Right cardiac atrium (tissue), 5 donors: ENCODE measurements around the gene ATP13A2. TPM values are rescaled to one million over a fixed set of nuclear protein-coding genes. Genes with fewer than 3 reads are reported as not detected.
"Not testable (repeated sequence)": the region's sequence is repeated elsewhere in the genome, so short reads cannot be mapped to it uniquely, and the experiment has no call there.

Experiments used
- ATAC-seq, 2 donors: fragments of 200-7000 bp; cut with Tn5 transposase; one replicate each; pipeline versions ENCODE4 v1.8.0 to v1.9.1; 2020; ENCODE audit warnings: moderate library complexity in 2 of 2, mild to moderate bottlenecking in 1 of 2
- DNase-seq, 3 donors: peaks; one replicate each; pipeline ENCODE4 v3.0.0-alpha.2; 2020
- H3K27ac ChIP-seq: one replicate; pipeline ENCODE4 v1.5.1; 2013; ENCODE audit warnings: mild to moderate bottlenecking, low read length, control low read depth, moderate library complexity
- H3K27me3 ChIP-seq: one replicate; pipeline ENCODE4 v1.6.1; 2013; ENCODE audit not compliant: control insufficient read depth, insufficient read depth
- H3K4me1 ChIP-seq: one replicate; pipeline ENCODE4 v1.6.1; 2013; ENCODE audit warnings: low read length; ENCODE audit not compliant: control insufficient read depth, insufficient read depth
- H3K4me3 ChIP-seq: one replicate; pipeline ENCODE4 v1.5.1; 2013; ENCODE audit warnings: low read length, control low read depth
- H3K9me3 ChIP-seq: one replicate; pipeline ENCODE4 v1.6.1; 2013; ENCODE audit warnings: low read length; ENCODE audit not compliant: control insufficient read depth
- WGBS: extraction: QIAGEN DNeasy Blood & Tissue Kit; methylation state at CpG from one replicate; pipeline ENCODE4 v1.1.7; 2013; 5-methylcytosine and 5-hydroxymethylcytosine counted together
- intact Hi-C, 4 donors: fragments of 100-400 bp; cut with DNase I; formaldehyde crosslinking; loops; one replicate each; pipeline versions ENCODE4 v1.11.0 to v1.14.0; 2022 to 2023
- polyA plus RNA-seq: library from polyadenylated mRNA; stranded (reverse); fragments of 200-250 nt; gene quantifications from one replicate; pipeline ENCODE4 v1.2.3, GENCODE V29; 2013
- total RNA-seq, 4 donors: library from RNA; stranded (reverse); fragmentation: NEBNext Ultra II Directional; extraction: Animal tissue kit (Norgen Biotek cat#: 25700); gene quantifications; one replicate each; pipeline ENCODE4 v1.2.1, GENCODE V29; 2021
- donor health status: healthy with polysubstance abuse.
- donor health status: DM: no; HTN: yes; CAD: no.
- donor health status: DM: no; HTN: no; CAD: no.
- donor health status: DM: no; HTN: yes; CAD: no; lungs with severe emphysema.
- donor health status: DM: yes; HTN: yes; CAD: no.

Gene ATP13A2
- total and polyA plus RNA-seq, 5 donors, result 10.3 to 15.1 (median 14.0) TPM

DNA sequence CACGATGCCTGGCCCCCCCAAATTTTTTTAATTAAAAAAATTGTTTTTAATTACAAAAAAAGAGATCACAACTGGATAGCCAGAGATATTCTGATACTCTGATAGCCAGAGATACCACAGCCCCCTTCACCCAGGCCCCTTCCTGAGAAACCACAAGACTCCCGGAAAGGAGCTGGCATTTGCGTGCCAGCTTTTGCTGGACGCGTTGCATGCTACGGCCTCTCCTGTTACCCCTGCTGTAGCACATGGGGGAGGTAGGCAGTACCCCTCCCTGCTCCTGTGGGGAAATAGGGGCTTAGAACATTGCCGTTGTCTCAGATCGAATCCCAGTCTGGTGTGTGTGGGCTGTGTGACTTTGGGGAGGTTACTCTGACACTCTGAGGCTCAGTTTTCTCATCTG, 54.0 kb downstream of the ATP13A2 start:
- Histone ChIP-seq H3K27me3 (no peaks in the 10 kb centered on the region), H3K4me3 (no peak overlapping the region), H3K9me3 (no peaks in the 10 kb centered on the region), H3K27ac (no peak overlapping the region), H3K4me1 (no peaks in the 10 kb centered on the region)
- WGBS, result 87% methylated on average over 8 of the region's 8 CpGs
- peak in 1 of 3 donors; percentile 26 for DNase-seq
- ATAC-seq, result no peak
- intact Hi-C loops, result loop anchor here in 1 of 4 donors (5.0 kb wide), 1 partner anchor 90 kb away; no protein-coding TSS in a partner anchor

DNA sequence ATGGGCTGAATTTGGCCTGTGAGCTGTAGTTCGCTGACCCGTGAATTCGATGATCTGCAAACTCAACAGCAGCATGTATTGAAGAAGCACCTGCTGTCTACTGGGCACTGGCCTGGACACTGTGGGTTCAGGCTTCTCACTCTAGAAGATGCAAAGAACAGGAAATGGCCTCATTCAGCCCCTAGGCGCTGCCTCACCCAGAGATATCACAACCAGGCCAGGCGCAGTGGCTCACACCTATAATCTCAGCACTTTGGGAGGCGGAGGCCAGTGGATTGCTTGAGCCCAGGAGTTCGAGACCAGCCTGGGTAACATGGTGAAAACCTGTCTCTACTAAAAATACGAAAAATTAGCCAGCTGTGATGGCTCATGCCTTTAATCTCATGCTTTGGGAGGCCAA, 55.0 kb downstream of the ATP13A2 start:
- Histone ChIP-seq H3K27me3 (no peaks in the 10 kb centered on the region), H3K9me3 (no peaks in the 10 kb centered on the region), H3K27ac (no peak overlapping the region), H3K4me3 (no peak overlapping the region), H3K4me1 (no peaks in the 10 kb centered on the region)
- ATAC-seq, result no peak
- WGBS, result 91% methylated on average over 8 of the region's 8 CpGs
- intact Hi-C loops, result loop anchor here in 1 of 4 donors (5.0 kb wide), 1 partner anchor 91 kb away; no protein-coding TSS in a partner anchor
- peak in 1 of 3 donors; percentile 20 for DNase-seq

DNA sequence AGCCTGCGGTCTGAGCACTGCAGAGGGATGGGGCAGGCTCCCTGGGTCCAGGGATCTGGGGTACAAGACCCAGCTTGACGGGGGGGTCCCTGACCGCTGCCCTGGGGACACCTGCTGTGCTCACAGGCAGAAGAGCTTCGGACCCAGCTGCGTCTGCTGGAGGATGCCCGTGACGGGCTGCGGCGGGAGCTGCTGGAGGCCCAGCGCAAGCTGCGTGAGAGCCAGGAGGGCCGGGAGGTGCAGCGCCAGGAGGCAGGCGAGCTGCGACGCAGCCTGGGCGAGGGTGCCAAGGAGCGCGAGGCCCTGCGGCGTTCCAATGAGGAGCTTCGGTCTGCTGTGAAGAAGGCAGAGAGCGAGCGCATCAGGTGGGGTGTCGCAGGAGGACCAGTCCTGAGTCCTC, 56.5 kb downstream of the ATP13A2 start:
- peak in 1 of 3 donors; percentile 48 for DNase-seq
- H3K27ac ChIP-seq, result no peak overlapping the region
- H3K27me3 ChIP-seq, result no peaks in the 10 kb centered on the region
- H3K9me3 ChIP-seq, result no peaks in the 10 kb centered on the region
- H3K4me1 ChIP-seq, result no peaks in the 10 kb centered on the region
- WGBS, result 96% methylated on average over 25 of the region's 25 CpGs
- ATAC-seq, result no peak
- intact Hi-C loops, result loop anchor here in 1 of 4 donors (5.0 kb wide), 1 partner anchor 92 kb away; no protein-coding TSS in a partner anchor
- no peak overlapping the region for H3K4me3 ChIP-seq

DNA sequence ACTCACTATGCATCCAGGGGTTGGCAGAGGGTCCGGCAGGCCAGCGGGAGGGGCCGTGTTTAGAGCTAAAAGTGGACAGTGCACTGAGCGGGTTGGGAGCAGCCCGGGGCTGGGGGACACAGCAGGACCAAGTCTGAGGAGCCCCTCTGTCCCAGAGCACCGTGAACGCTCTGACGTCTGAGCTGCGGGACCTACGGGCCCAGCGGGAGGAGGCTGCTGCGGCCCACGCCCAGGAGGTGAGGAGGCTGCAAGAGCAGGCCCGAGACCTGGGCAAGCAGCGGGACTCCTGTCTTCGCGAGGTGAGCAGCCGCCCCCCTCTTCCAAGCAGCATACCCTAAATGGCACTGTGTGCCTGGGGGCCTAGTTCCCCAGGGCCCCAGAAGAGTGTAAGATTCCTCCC, 57.1 kb downstream of the ATP13A2 start:
- peak in 1 of 3 donors; percentile 24 for DNase-seq
- Histone ChIP-seq H3K9me3 (no peaks in the 10 kb centered on the region), H3K4me1 (no peaks in the 10 kb centered on the region), H3K27me3 (no peaks in the 10 kb centered on the region), H3K4me3 (no peak overlapping the region), H3K27ac (no peak overlapping the region)
- WGBS, result 96% methylated on average over 18 of the region's 18 CpGs
- ATAC-seq, result no peak
- intact Hi-C loops, result loop anchor here in 3 of 4 donors (5.0 kb wide), 1 partner anchor 93 kb away; no protein-coding TSS in a partner anchor

DNA sequence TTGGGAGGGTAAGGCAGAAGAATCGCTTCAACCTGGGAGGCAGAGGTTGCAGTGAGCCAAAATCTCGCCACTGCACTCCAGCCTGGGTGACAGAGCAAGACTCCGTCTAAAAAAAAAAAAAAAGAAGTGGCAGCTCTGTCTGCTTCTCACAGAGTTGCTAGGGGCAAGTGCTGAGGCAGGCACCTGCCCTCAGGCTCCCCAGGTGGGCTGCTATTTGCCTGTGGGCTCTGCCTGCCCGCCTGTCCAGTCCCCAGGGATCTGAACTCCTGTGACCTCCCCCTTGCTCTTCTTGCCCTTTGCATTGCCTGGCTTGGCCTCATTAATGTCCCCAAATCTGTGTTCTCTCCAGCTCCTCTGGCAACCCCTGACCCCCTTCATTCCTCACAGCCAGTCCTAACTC, 59.4 kb downstream of the ATP13A2 start:
- not testable (repeated sequence) for DNase-seq, H3K27ac ChIP-seq, ATAC-seq, H3K4me3 ChIP-seq, H3K27me3 ChIP-seq, H3K9me3 ChIP-seq, H3K4me1 ChIP-seq
- WGBS, result 95% methylated on average over 4 of the region's 4 CpGs
- intact Hi-C loops, result loop anchor here in 3 of 4 donors (5.0 kb wide), 1 partner anchor 95 kb away; no protein-coding TSS in a partner anchor

DNA sequence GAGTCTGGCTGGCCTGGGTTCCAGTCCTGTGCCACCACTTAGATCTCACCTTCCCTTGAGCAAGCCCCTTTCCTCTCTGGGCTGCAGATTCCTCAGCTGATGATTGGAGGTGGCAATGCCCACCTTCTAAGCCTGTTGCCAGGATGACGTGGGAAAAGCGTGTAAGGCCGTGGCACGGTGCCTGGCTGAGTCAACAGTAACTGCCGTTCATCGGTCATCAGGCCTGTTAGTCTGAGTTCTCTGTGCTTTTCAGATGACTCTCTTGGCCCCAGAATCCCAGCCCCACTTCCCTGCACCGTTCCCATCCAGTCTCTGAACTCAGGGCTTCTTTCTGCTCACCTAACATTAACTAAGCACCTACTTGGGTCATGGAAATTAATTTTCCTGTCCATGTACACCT, 62.7 kb downstream of the ATP13A2 start:
- not testable (repeated sequence) for ATAC-seq, H3K27me3 ChIP-seq, H3K4me3 ChIP-seq, H3K27ac ChIP-seq, H3K9me3 ChIP-seq, H3K4me1 ChIP-seq
- WGBS, result 62% methylated on average over 7 of the region's 7 CpGs
- DNase-seq, result peak in 1 of 3 donors; percentile 17
- intact Hi-C loops, result loop anchor here in 2 of 4 donors (5.0 kb wide), 1 partner anchor 327 kb away; no protein-coding TSS in a partner anchor

DNA sequence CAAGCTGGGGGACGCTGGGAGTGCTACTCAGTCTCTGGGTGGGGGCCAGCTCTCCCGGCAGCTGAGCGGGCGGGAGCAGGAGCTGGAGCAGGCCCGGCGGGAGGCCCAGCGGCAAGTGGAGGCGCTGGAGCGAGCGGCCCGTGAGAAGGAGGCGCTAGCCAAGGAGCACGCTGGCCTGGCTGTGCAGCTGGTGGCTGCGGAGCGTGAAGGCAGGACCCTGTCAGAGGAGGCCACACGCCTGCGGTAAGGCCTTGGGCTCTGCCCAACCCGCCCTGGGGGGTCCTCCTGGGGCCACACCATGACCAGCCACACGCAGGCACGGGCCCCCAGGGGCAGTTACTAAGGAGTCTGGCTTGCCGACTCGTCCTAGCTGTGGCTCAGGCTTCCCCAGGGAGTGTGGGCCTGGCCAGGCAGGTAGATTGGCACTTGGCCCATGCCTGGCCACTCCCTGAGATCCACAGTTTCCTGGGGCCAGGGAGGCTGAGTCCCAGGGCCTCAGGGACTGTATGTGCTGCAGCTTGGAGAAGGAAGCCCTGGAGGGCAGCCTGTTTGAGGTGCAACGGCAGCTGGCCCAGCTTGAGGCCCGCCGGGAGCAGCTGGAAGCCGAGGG, 63.3 kb downstream of the ATP13A2 start:
- not testable (repeated sequence) for H3K4me3 ChIP-seq, H3K9me3 ChIP-seq, H3K27ac ChIP-seq, H3K4me1 ChIP-seq, H3K27me3 ChIP-seq
- DNase-seq, result peak in 1 of 3 donors; percentile 38
- intact Hi-C loops, result loop anchor here in 2 of 4 donors (5.0 kb wide), 1 partner anchor 326 kb away; no protein-coding TSS in a partner anchor
- 88% methylated on average over 26 of the region's 26 CpGs for WGBS
- peak in 1 of 2 donors; percentile 28 for ATAC-seq

DNA sequence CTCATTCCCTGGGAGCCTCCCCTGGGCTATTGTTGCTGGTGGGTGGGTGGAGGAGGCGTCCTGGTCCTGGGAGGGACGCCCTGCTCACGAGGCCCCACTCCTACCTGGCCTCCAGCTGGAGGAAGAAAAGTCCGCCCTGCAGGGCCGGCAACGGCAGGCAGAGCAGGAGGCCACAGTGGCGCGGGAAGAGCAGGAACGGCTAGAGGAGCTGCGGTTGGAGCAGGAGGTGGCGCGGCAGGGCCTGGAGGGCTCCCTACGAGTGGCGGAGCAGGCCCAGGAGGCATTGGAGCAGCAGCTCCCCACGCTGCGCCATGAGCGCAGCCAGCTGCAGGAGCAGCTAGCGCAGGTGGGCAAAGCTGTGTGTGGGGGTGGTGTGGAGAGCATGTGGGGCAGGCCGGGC, 65.1 kb downstream of the ATP13A2 start:
- H3K27ac ChIP-seq, result no peak overlapping the region
- peak in 1 of 3 donors; percentile 40 for DNase-seq
- no peak for ATAC-seq
- no peaks in the 10 kb centered on the region for H3K9me3 ChIP-seq
- intact Hi-C loops, result loop anchor here in 3 of 4 donors (2.0 to 5.0 kb wide), 2 partner anchors 324 to 326 kb away; no protein-coding TSS in a partner anchor
- WGBS, result 91% methylated on average over 19 of the region's 19 CpGs
- H3K4me3 ChIP-seq, result no peak overlapping the region
- H3K4me1 ChIP-seq, result no peaks in the 10 kb centered on the region
- no peaks in the 10 kb centered on the region for H3K27me3 ChIP-seq

DNA sequence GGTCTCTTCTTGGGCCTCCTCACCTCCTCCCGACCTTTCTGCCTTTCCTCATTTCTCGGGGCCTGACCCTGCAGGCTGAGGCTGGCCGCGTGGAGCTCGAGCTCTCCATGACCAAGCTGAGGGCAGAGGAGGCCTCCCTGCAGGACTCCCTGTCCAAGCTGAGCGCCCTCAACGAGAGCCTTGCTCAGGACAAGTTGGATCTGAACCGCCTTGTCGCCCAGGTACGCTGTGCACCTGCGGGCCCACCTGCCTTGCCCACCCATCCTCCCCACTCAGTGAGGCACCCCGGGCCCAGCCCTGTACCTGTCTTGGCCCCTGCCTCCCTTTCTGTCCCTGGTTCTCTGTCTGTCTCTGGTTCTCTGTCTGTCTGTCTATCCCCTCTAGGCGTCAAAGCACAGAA, 65.5 kb downstream of the ATP13A2 start:
- H3K4me1 ChIP-seq, H3K9me3 ChIP-seq, H3K4me3 ChIP-seq, ATAC-seq, H3K27me3 ChIP-seq, H3K27ac ChIP-seq: not testable (repeated sequence)
- intact Hi-C loops, result loop anchor here in 3 of 4 donors (2.0 to 5.0 kb wide), 2 partner anchors 324 to 325 kb away; no protein-coding TSS in a partner anchor
- WGBS, result 90% methylated on average over 13 of the region's 13 CpGs
- peak in 1 of 3 donors; percentile 24 for DNase-seq

DNA sequence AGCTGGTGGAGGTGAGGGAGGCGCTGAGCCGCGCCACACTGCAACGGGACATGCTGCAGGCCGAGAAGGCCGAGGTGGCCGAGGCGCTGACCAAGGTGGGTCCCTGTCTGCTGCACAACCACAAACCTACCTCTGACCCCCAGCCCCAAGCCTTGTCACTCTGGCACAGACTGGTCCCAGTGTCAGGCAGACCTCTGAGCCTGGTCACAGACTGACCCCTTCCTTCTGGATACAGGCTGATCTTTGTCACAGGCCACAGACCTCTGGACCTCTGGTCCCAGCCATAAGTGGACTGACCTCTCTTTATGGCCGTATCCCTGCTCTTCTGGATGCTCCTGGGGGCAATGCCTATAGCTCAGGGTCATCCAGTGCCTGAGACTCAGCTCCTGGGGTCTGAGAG, 66.2 kb downstream of the ATP13A2 start:
- not testable (repeated sequence) for H3K4me3 ChIP-seq, H3K4me1 ChIP-seq, H3K27me3 ChIP-seq, H3K27ac ChIP-seq, H3K9me3 ChIP-seq, DNase-seq
- ATAC-seq, result peak; percentile 7 to 36
- 93% methylated on average over 8 of the region's 9 CpGs for WGBS
- intact Hi-C loops, result loop anchor here in 2 of 4 donors (5.0 kb wide), 1 partner anchor 323 kb away; no protein-coding TSS in a partner anchor

DNA sequence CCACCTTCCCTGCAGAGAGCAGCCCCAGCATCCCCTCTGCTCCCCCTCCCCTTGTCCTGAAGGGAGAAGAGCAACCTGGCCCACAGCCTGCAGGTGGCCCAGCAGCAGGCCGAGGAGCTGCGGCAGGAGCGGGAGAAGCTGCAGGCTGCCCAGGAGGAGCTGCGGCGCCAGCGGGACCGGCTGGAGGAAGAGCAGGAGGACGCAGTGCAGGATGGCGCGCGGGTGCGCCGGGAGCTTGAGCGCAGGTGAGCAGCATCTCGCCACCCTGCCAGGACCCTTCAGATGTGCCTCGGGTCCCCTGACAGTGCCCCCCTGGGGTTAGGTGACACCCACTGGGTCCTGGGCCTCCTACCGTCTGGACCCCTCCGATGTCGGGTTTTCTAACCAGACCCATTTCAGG, 67.7 kb downstream of the ATP13A2 start:
- Histone ChIP-seq H3K9me3 (no peaks in the 10 kb centered on the region), H3K27me3 (no peaks in the 10 kb centered on the region), H3K4me1 (no peaks in the 10 kb centered on the region), H3K27ac (no peak overlapping the region), H3K4me3 (no peak overlapping the region)
- DNase-seq (peak in 1 of 3 donors; percentile 21), ATAC-seq (peak in 1 of 2 donors; percentile 4)
- 91% methylated on average over 19 of the region's 19 CpGs for WGBS
- intact Hi-C loops, result no loop called here
